ENCODE data around the gene CAMKK2. TPM values are rescaled to one million over a fixed set of nuclear protein-coding genes. Genes with fewer than 3 reads are reported as not detected.
"Not testable (repeated sequence)": the region's sequence is repeated elsewhere in the genome, so short reads cannot be mapped to it uniquely, and the experiment has no call there.

CAMKK2 gene
- polyA plus RNA-seq, 1 of the 3 experiments (the other 2 are of a cell fraction): 23.6 TPM

GRCh38 chr12:121323908-121324307 is 27.4 kb upstream of the CAMKK2 start (continued):
- no peak for TF ChIP-seq REST (IDR thresholded peaks at IDR 0.05; ENCODE audit: low read depth, low read length)

GRCh38 chr12:121318121-121318520 is 21.6 kb upstream of the CAMKK2 start:
- 97% methylated on average over 10 of the region's 11 CpGs for WGBS (ENCODE audit: low lambda C conversion rate)
- POLR2A ChIA-PET: no interaction called here

GRCh38 chr12:121314431-121314830 is 17.9 kb upstream of the CAMKK2 start:
- Histone ChIP-seq H3K9me3 (no peaks in the 10 kb centered on the region), H3K4me1 (ENCODE audit: control insufficient read depth in 1 of 2, insufficient read depth in 2 of 2, low read depth in 1 of 2, low read length in 1 of 2) (no peaks in the 10 kb centered on the region), H3K36me3 (replicated peaks in 1 of 2; ENCODE audit: control insufficient read depth in 1 of 2, insufficient read depth in 2 of 2, low read length in 1 of 2) (peaks cover 20 to 54% of the 10 kb centered on the region in 2 experiments), H3K27ac (ENCODE audit: low read depth in 2 of 2, low read length in 1 of 2) (no peak overlapping the region), H3K4me2 (no peak overlapping the region), H2AFZ (ENCODE audit: low read depth) (no peak overlapping the region), H3K4me3 (ENCODE audit: low read depth in 2 of 2, low read length in 1 of 2) (no peak overlapping the region), H3K9ac (no peak overlapping the region), H3K9me2 (no peaks in the 10 kb centered on the region), H3K27me3 (ENCODE audit: insufficient read depth) (no peaks in the 10 kb centered on the region), H3F3A (replicated peaks; ENCODE audit: insufficient read depth) (peaks cover 7% of the 10 kb centered on the region), H4K20me1 (ENCODE audit: insufficient read depth) (no peaks in the 10 kb centered on the region), H3K79me2 (ENCODE audit: insufficient read depth) (no peaks in the 10 kb centered on the region)
- 95% methylated on average over 3 of the region's 3 CpGs for WGBS (ENCODE audit: low lambda C conversion rate)
- TF ChIP-seq REST (IDR thresholded peaks at IDR 0.05; ENCODE audit: low read depth, low read length): no peak
- no peak for TF ChIP-seq JUND (IDR thresholded peaks at IDR 0.05)
- no peak for TF ChIP-seq FOSL2 (IDR thresholded peaks at IDR 0.05; ENCODE audit: borderline replicate concordance, low read depth)
- no peak for TF ChIP-seq EZH2phosphoT487 (IDR thresholded peaks at IDR 0.05; ENCODE audit: borderline replicate concordance, low read depth)
- no peak for TF ChIP-seq YY1 (IDR thresholded peaks at IDR 0.05; ENCODE audit: low read depth)
- no peak for TF ChIP-seq USF2 (IDR thresholded peaks at IDR 0.05; ENCODE audit: borderline replicate concordance, low read depth, low read length)
- TF ChIP-seq RCOR1 (IDR thresholded peaks at IDR 0.05; ENCODE audit: low read length): no peak
- POLR2A ChIA-PET: no interaction called here
- DNase-seq: no peak
- CTCF ChIA-PET: interaction anchor here (0.9 kb wide), 1 partner anchor 20 kb away, joined by 3 read pairs; no protein-coding TSS in a partner anchor

More at GRCh38 chr12:121318121-121318520, 21.6 kb upstream of the CAMKK2 start:
- H3F3A ChIP-seq (replicated peaks; ENCODE audit: insufficient read depth): peaks cover 9% of the 10 kb centered on the region
- no peaks in the 10 kb centered on the region for H3K9me2 ChIP-seq
- no peaks in the 10 kb centered on the region for H3K27me3 ChIP-seq (ENCODE audit: insufficient read depth)
- no peak overlapping the region for H3K4me3 ChIP-seq (ENCODE audit: low read depth in 2 of 2, low read length in 1 of 2)
- DNase-seq: no peak
- H3K9ac ChIP-seq: no peak overlapping the region
- CTCF ChIA-PET: interaction anchor here (0.6 to 1.3 kb wide), 6 partner anchors 13 to 125 kb away, joined by 3 to 6 read pairs (median 4); no protein-coding TSS in a partner anchor
- H3K27ac ChIP-seq (ENCODE audit: low read depth in 2 of 2, low read length in 1 of 2): no peak overlapping the region
- no peaks in the 10 kb centered on the region for H3K79me2 ChIP-seq (ENCODE audit: insufficient read depth)
- H3K36me3 ChIP-seq (replicated peaks in 1 of 2; ENCODE audit: control insufficient read depth in 1 of 2, insufficient read depth in 2 of 2, low read length in 1 of 2): peaks cover 25 to 48% of the 10 kb centered on the region in 2 experiments
- H3K4me1 ChIP-seq (ENCODE audit: control insufficient read depth in 1 of 2, insufficient read depth in 2 of 2, low read depth in 1 of 2, low read length in 1 of 2): no peaks in the 10 kb centered on the region
- no peak overlapping the region for H2AFZ ChIP-seq (ENCODE audit: low read depth)
- H3K9me3 ChIP-seq: no peaks in the 10 kb centered on the region
- H3K4me2 ChIP-seq: no peak overlapping the region
- H4K20me1 ChIP-seq (ENCODE audit: insufficient read depth): no peaks in the 10 kb centered on the region
- no peak for TF ChIP-seq FOXJ3 (CRISPR knock-in tag; IDR thresholded peaks at IDR 0.05)

DNA sequence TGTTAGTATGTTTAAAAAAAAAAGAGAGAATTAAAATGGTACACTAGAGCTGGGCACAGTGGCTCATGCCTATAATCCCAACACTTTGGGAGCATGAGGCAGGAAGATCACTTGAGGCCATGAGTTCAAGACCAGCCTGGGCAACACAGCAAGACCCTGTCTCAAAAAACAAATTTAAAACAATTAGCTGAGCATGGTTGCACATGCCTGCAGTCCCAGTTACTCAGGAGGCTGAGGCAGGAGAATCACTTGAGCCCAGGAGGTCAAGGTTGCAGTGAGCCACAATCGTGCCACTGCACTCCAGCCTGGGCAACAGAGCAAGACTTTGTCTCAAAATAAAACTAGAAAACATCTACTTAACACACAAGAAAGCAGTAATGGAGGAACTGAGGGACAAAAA is 13.7 kb upstream of the CAMKK2 start:
- H3K9me3 ChIP-seq; H3K9me2 ChIP-seq; H3K4me2 ChIP-seq; H3K9ac ChIP-seq; H3K4me1 ChIP-seq (ENCODE audit: control insufficient read depth in 1 of 2, insufficient read depth in 2 of 2, low read depth in 1 of 2, low read length in 1 of 2); H3F3A ChIP-seq (replicated peaks; ENCODE audit: insufficient read depth); DNase-seq; H2AFZ ChIP-seq (ENCODE audit: low read depth); H3K4me3 ChIP-seq (ENCODE audit: low read depth in 2 of 2, low read length in 1 of 2); H3K79me2 ChIP-seq (ENCODE audit: insufficient read depth); POLR2A ChIA-PET; H3K27ac ChIP-seq (ENCODE audit: low read depth in 2 of 2, low read length in 1 of 2); H3K27me3 ChIP-seq (ENCODE audit: insufficient read depth); H4K20me1 ChIP-seq (ENCODE audit: insufficient read depth): not testable (repeated sequence)
- WGBS (ENCODE audit: low lambda C conversion rate): 94% methylated on average over 1 of the region's 1 CpG
- H3K36me3 ChIP-seq (replicated peaks in 1 of 2; ENCODE audit: control insufficient read depth in 1 of 2, insufficient read depth in 2 of 2, low read length in 1 of 2): peaks cover 14 to 39% of the 10 kb centered on the region in 2 experiments
- CTCF ChIA-PET: interaction anchor here (1.3 kb wide), 1 partner anchor 22 kb away, joined by 4 read pairs; no protein-coding TSS in a partner anchor
